Endothelial cell of coronary artery (primary cell): Measurements from ENCODE around the gene KLHL17. TPM values are rescaled to one million over a fixed set of nuclear protein-coding genes. Genes with fewer than 3 reads are reported as not detected.

ENCODE experiments used
- total RNA-seq: library from RNA; depleted of rRNA; stranded (reverse); fragments of >200 nt; gene quantifications from 2 replicates; pipeline ENCODE4 v1.2.3, GENCODE V29; 2014

KLHL17 gene
- total RNA-seq, result 4.9 and 10.8 TPM in 2 replicates

GRCh38 chr1:960363-961131 is at the start of gene KLHL17:
TSS of gene KLHL17 (plus strand) at chr1:960584. CDS start at chr1:960694, 110 bp downstream.

GRCh38 chr1:923131-923990 is 37.0 kb upstream of the KLHL17 start, which contains the start of gene SAMD11:
TSS of gene SAMD11 (plus strand) at chr1:923923. CDS start at chr1:924432, 509 bp downstream.

GRCh38 chr1:958823-959730 is 1.3 kb upstream of the KLHL17 start, which contains the start of gene NOC2L:
TSS of gene NOC2L (minus strand) at chr1:959256. CDS start at chr1:959240, 16 bp downstream.

GRCh38 chr1:966135-966703 is 5.8 kb downstream of the KLHL17 start, which contains the start of gene PLEKHN1:
TSS of gene PLEKHN1 (plus strand) at chr1:966482. CDS start at chr1:966532, 50 bp downstream.

GRCh38 chr1:981955-982558 is 21.7 kb downstream of the KLHL17 start, which contains the start of gene PERM1:
TSS of gene PERM1 (minus strand) at chr1:982093. CDS start at chr1:981029, 1,064 bp downstream.

GRCh38 chr1:999725-1000356 is 39.5 kb downstream of the KLHL17 start, which contains the start of gene HES4:
TSS of gene HES4 (minus strand) at chr1:1000097. CDS start at chr1:999973, 124 bp downstream.

GRCh38 chr1:1013105-1013921 is 52.9 kb downstream of the KLHL17 start, which contains the start of gene ISG15:
TSS of gene ISG15 (plus strand) at chr1:1013497. CDS start at chr1:1013574, 77 bp downstream.

Other genes with a start within 250 kb of the KLHL17 start
- 0.66 TPM in 1 of 2 replicates, not detected in the other for gene SAMD11, start 36.7 kb upstream of the KLHL17 start, total RNA-seq
- gene NOC2L, start 1.3 kb upstream of the KLHL17 start, total RNA-seq, result 102 and 118 TPM in 2 replicates
- gene PLEKHN1, start 5.9 kb downstream of the KLHL17 start, total RNA-seq, result 0.19 and 0.36 TPM in 2 replicates
- 0.09 TPM in 1 of 2 replicates, not detected in the other for gene PERM1, start 21.5 kb downstream of the KLHL17 start, total RNA-seq
- gene HES4, start 39.5 kb downstream of the KLHL17 start, total RNA-seq, result 17.0 and 31.4 TPM in 2 replicates
- gene ISG15, start 52.9 kb downstream of the KLHL17 start, total RNA-seq, result 135 and 185 TPM in 2 replicates
- 79.1 and 125 TPM in 2 replicates for gene AGRN, start 59.5 kb downstream of the KLHL17 start, total RNA-seq
- gene RNF223, start 113.7 kb downstream of the KLHL17 start, total RNA-seq, result not detected in 2 replicates
- 4.3 and 5.5 TPM in 2 replicates for gene C1orf159, start 155.5 kb downstream of the KLHL17 start, total RNA-seq
- not detected in 2 replicates for gene TTLL10, start 213.3 kb downstream of the KLHL17 start, total RNA-seq
- gene TNFRSF18, start 246.0 kb downstream of the KLHL17 start, total RNA-seq, result 0.28 TPM in 1 of 2 replicates, not detected in the other